ENCODE measurements around the gene RNF115.
"Not testable (repeated sequence)": the region's sequence is repeated elsewhere in the genome, so short reads cannot be mapped to it uniquely, and the experiment has no call there.

RNF115 gene

GRCh38 chr1:145777357-145778145, 46.3 kb downstream of the RNF115 start:
- DNase-seq (ENCODE audit: low read depth in 2 of 2): no peak

DNA sequence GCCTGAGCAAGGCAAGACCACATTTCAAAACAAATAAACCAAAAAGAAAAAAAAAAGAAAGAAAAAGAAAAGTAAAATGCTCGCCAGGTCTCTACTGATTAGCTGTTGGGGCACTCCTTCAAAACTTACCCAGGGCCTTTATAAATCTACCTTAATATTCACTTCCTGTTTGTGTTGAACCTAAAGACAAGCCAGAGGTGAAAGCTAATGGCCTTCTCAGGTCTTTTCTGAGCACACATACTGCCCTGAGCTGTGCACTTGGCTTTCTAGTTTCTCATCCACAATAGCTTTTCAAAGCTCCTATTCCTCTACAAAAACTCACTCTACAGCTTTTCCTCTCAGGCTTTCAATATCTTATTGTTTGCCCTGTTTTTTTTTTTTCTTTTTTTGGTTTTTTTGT, 50.5 kb downstream of the RNF115 start:
- DNase-seq (ENCODE audit: low read depth in 2 of 2): no peak

GRCh38 chr1:145771056-145771455, 52.8 kb downstream of the RNF115 start:
- no peak for DNase-seq (ENCODE audit: low read depth in 2 of 2)

DNA sequence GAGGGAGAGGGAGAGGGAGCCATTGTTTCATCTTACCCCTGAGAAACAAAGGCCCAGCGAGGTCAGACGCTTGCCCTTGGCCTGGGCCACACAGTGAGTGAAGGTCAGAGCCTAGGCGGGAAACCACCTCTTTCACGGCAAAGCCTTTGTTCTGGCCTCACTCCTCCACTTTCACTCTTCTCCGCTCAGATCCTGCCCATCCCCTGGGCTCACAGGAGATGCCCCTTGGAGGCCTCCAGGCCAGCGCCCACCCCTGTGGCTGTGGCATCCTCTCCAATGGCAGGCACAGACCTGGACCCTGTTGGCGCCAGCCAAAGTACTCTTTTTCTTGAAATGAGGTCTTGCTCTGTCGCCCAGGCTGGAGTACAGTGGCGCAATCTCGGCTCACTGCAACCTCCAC, 55.9 kb downstream of the RNF115 start:
- DNase-seq (ENCODE audit: low read depth in 2 of 2): not testable (repeated sequence)

DNA sequence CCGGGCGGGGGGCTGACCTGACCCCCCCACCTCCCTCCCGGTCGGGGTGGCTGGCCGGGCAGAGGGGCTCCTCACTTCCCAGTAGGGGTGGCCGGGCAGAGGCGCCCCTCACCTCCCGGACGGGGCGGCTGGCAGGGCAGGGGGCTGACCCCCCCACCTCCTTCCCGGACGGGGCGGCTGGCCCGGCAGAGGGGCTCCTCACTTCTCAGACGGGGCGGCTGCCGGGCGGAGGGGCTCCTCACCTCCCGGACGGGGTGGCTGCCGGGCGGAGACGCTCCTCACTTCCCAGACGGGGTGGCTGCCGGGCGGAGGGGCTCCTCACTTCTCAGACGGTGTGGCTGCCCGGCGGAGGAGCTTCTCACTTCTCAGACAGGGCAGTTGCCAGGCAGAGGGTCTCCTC, 57.0 kb downstream of the RNF115 start:
- DNase-seq (ENCODE audit: low read depth in 2 of 2): not testable (repeated sequence)

DNA sequence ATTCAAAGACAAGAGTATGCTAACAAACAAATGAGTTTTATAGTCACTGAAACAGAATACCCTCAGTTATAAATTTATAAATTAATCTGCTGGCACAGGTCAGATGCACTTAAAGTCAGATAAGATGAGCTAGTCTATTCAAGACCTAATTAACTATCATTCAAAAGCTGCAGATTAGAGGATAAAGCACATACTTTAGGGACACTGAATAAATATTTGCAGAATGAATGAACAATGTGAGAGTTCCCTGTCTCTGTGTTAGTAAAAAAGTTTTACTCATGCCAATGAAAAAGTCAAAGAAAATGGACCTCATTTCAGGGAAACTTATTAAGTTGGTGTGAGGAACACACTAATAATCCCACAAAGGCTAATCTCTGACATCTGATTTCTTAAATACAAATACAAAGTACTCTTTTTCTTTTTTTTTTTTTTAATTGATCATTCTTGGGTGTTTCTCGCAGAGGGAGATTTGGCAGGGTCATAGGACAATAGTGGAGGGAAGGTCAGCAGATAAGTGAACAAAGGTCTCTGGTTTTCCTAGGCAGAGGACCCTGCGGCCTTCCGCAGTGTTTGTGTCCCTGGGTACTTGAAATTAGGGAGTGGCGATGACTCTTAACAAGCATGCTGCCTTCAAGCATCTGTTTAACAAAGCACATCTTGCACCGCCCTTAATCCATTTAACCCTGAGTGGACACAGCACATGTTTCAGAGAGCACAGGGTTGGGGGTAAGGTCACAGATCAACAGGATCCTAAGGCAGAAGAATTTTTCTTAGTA, 58.1 kb downstream of the RNF115 start:
- not testable (repeated sequence) for DNase-seq (ENCODE audit: low read depth in 2 of 2)

- not testable (repeated sequence) for DNase-seq (ENCODE audit: low read depth in 2 of 2)
Observed at GRCh38 chr1:145765127-145765526, 58.8 kb downstream of the RNF115 start.

GRCh38 chr1:145764231-145764940, 59.5 kb downstream of the RNF115 start:
- not testable (repeated sequence) for DNase-seq (ENCODE audit: low read depth in 2 of 2)

DNA sequence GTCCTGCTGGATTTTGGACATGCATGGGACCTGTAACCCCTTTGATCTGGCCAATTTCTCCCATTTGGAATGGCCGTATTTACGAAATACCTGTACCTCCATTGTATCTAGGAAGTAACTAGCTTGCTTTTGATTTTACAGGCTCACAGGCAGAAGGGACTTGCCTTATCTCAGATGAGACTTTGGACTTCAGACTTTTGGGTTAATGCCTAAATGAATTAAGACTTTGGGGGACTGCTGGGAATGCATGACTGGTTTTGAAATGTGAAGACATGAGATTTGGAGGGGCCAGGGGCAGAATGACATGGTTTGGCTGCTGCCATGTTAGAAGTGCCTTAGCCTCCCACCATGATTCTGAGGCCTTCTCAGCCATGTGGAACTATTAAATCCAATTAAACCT, 61.9 kb downstream of the RNF115 start:
- not testable (repeated sequence) for DNase-seq (ENCODE audit: low read depth in 2 of 2)

- not testable (repeated sequence) for DNase-seq (ENCODE audit: low read depth in 2 of 2)
Observed at GRCh38 chr1:145761498-145761897, 62.4 kb downstream of the RNF115 start.

- DNase-seq (ENCODE audit: low read depth in 2 of 2): not testable (repeated sequence)
Observed at GRCh38 chr1:145760395-145760949, 63.4 kb downstream of the RNF115 start.

GRCh38 chr1:145759721-145760120, 64.2 kb downstream of the RNF115 start:
- no peak for DNase-seq (ENCODE audit: low read depth in 2 of 2)

- no peak for DNase-seq (ENCODE audit: low read depth in 2 of 2)
Observed at GRCh38 chr1:145758575-145758974, 65.3 kb downstream of the RNF115 start.

DNA sequence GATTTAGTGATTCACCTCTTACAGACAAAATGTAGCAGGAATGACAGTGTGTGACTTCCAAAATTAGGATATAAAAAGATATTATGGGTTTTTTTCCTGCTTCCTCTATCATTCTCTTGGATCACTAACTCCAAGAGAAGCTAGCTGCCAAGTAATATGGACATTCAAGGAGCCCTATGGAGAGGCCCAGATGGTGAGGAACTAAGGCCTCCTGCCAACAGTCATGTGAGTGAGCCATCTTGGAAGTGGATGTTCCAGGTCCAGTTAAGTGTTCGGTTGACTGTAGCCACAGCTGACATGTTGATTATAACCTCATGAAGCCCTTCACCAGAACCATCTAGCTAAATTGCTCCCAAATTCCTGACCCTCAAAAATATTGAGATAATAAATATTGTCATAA, 65.8 kb downstream of the RNF115 start:
- no peak for DNase-seq (ENCODE audit: low read depth in 2 of 2)

- DNase-seq (ENCODE audit: low read depth in 2 of 2): no peak
Observed at GRCh38 chr1:145757420-145757819, 66.5 kb downstream of the RNF115 start.

DNA sequence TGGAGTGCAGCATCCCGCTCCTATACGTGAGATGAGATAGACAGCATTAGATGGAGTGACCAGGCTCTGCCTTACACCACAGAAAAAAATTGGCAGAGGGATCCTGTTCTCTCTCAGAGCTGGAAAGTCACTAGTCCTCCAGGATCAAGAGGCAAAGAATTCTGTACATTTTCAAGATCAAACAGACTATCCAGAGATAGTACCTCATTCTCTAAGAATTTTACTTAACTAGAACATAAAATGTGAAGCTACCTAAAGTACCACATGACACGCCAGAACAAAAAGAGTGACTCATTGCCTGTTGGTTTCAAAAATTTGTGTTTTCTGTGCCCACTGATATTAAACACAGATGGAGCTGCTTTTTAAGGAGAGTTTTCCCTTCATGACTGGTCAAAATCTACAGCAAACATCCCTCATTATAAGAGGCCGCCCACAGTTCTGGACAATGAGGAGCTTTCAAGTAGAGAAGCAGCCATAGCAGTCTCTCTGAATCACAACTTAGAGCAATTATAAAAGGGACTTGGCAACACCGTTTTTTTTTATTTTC, 72.3 kb downstream of the RNF115 start:
- peak; percentile 95 to 96 for DNase-seq (ENCODE audit: low read depth in 2 of 2)

DNA sequence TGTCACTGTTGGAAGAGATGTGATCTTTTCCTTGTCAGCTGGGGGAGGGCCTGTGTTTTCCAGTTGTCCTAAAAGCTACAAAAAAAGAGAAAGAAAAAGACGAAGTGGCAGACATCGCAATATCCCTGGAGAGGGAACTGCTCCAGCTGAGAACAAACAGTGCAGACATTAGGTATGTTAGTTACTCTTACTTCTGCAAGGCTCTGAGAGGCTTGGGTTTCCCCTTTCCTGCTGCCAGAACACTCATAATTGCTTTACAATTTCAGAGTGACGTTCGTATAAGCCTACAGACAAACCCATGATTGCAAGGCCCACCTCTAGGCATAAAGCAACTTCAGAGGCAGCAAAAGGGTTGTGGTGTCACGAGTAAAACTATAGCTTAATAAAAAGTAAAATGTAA, 73.5 kb downstream of the RNF115 start:
- DNase-seq (ENCODE audit: low read depth in 2 of 2): no peak

- DNase-seq (ENCODE audit: low read depth in 2 of 2): no peak
Observed at GRCh38 chr1:145747398-145748247, 76.3 kb downstream of the RNF115 start.

- peak in 1 of 2 experiments; percentile 21 for DNase-seq (ENCODE audit: low read depth in 2 of 2)
Observed at GRCh38 chr1:145740269-145740668, 83.6 kb downstream of the RNF115 start.

DNA sequence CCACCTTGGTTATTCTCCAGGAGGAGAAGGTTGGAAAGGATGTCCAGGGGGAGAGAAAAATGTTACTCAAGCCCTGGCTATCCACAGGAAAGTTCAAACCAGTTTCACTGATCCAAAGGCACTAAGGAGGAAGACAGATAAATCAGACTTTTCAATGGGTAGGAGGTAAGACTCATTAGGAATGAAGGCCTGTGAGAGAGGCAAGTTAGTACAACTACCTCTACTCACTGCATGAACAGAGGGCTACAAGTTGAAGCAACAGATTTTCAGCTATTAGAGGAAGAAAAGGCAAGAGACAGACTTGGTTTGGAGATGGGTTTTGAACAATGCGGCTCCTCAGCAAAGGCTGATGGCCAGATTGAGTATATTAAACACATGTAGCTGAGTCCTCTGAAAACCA, 87.7 kb downstream of the RNF115 start:
- DNase-seq (ENCODE audit: low read depth in 2 of 2): no peak

GRCh38 chr1:145730900-145731299, 93.0 kb downstream of the RNF115 start:
- no peak for DNase-seq (ENCODE audit: low read depth in 2 of 2)

All from fibroblast of skin of left quadriceps (primary cell).